Naive B cell (primary cell): ENCODE measurements around the gene PCBP3. TPM values are rescaled to one million over a fixed set of nuclear protein-coding genes. Genes with fewer than 3 reads are reported as not detected.

Source experiments
- ATAC-seq, 2 donors: fragments of 150-1000 bp; cut with Tn5 transposase; 2 replicates each; pipeline ENCODE4 v1.10.0; 2021; ENCODE audit warnings: low read depth in 2 of 2, mild to moderate bottlenecking in 2 of 2, moderate library complexity in 2 of 2
- DNase-seq: peaks from one replicate; pipeline ENCODE4 v3.0.0; 2022
- H3K27ac Mint-ChIP-seq, 6 donors: one replicate each; pipeline ENCODE4 v1.8.0; 2020 to 2022; ENCODE audit warnings: mild to moderate bottlenecking in 6 of 6, mixed read lengths in 6 of 6, moderate library complexity in 5 of 6, inconsistent platforms in 2 of 6
- H3K27me3 Mint-ChIP-seq, 3 donors: one replicate each; pipeline ENCODE4 v1.8.0; 2021 to 2022; ENCODE audit warnings: mixed read lengths in 3 of 3, mild to moderate bottlenecking in 1 of 3
- H3K36me3 Mint-ChIP-seq, 2 donors: one replicate each; pipeline ENCODE4 v1.8.0; 2020 to 2022; ENCODE audit warnings: mixed read lengths in 2 of 2, inconsistent platforms in 1 of 2, mild to moderate bottlenecking in 1 of 2
- H3K4me1 Mint-ChIP-seq, 3 donors: one replicate each; pipeline ENCODE4 v1.8.0; 2020 to 2022; ENCODE audit warnings: mixed read lengths in 3 of 3, inconsistent platforms in 1 of 3, mild to moderate bottlenecking in 1 of 3, moderate library complexity in 1 of 3
- H3K4me3 Mint-ChIP-seq, 8 donors: one replicate each; pipeline ENCODE4 v1.8.0; 2020 to 2022; ENCODE audit warnings: mild to moderate bottlenecking in 8 of 8, mixed read lengths in 8 of 8, moderate library complexity in 8 of 8, inconsistent platforms in 2 of 8
- H3K9me3 Mint-ChIP-seq, 7 donors: one replicate each; pipeline ENCODE4 v1.8.0; 2020 to 2022; ENCODE audit warnings: mixed read lengths in 7 of 7, mild to moderate bottlenecking in 5 of 7, inconsistent platforms in 2 of 7, moderate library complexity in 1 of 7
- polyA plus RNA-seq, 6 donors: library from polyadenylated mRNA; unstranded; fragments of 300-500 nt; fragmentation: Illumina TruSeq; gene quantifications; one replicate each; pipeline ENCODE4 v1.2.3, GENCODE V29; 2021; ENCODE audit warnings: low read depth in 6 of 6

Gene PCBP3
- polyA plus RNA-seq, 6 donors from 2014 or later: 0.60 to 1.5 (median 0.93) TPM; not detected in 2

DNA sequence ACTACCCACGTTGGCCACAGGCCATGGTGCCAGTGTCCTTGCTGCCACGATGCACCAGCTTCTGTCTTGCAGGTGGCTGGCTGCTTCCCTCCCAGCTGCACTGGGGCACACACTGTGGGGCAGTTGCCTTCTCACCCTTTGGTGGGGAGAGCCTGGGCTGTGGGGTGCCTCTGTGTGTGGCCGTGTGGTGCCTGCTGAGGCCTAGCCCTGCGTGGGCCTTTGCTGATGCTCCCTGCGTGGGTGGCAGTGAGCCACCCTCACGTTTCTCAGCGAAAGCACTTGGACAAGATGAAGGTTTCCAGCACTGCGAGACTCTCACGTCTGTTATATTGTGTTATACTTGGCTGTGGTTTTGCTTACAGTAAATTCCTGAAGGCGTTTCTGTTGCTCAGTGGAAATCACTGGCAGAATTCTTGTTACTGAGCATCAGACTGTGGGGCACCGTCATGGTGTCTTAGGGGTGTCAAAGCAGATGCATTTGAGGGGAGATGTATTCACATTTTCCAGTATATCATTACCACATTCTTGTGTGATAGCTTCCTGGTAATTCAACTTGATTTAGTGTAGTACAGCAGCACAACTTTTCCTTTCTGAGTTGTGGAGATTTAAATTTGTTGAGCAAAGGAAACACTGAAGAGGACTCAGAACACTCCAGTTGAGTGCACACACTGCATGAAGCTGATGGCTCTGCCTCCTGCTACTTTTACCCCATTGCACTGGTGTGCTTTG is 124.7 kb downstream of the PCBP3 start:
- Mint-ChIP-seq H3K27ac (peak overlapping the region in 1 of 6 donors; percentile 21), H3K4me1 (no peaks in the 10 kb centered on the region), H3K9me3 (peaks cover 0 to 8% (median 6%) of the 10 kb centered on the region in 7 donors), H3K4me3 (no peak overlapping the region), H3K36me3 (no peaks in the 10 kb centered on the region), H3K27me3 (peaks cover 0 to 17% (median 0%) of the 10 kb centered on the region in 3 donors)
- DNase-seq (no peak), ATAC-seq (no peak)

GRCh38 chr21:45768740-45769048 is 125.2 kb downstream of the PCBP3 start:
- ATAC-seq: no peak
- Mint-ChIP-seq H3K4me3 (no peak overlapping the region), H3K36me3 (no peaks in the 10 kb centered on the region), H3K27me3 (peaks cover 0 to 17% (median 0%) of the 10 kb centered on the region in 3 donors), H3K4me1 (no peaks in the 10 kb centered on the region), H3K27ac (no peak overlapping the region), H3K9me3 (peaks cover 0 to 12% (median 10%) of the 10 kb centered on the region in 7 donors)
- DNase-seq: no peak

DNA sequence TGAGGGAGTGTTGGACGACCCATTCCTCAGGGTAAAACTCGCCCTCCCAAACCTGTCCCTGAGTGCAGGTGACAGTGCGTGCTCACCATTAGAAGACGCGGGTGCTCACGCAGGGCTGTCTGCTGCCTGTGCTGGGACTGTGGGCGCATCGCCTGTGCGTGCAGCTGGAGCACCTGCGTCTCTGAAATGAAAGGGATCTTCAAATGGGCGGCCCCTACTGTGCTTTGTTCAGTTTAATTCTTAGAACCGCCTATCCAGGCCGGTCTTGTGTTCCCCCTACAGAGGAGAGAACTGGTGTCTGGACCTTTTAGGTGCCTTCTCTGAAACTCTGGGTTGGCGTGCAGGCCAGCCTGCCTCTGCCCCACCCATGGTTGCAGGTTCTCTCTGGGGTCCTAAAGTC is 125.8 kb downstream of the PCBP3 start:
- DNase-seq (no peak), ATAC-seq (no peak)
- Mint-ChIP-seq H3K4me1 (no peaks in the 10 kb centered on the region), H3K27me3 (peaks cover 0 to 17% (median 0%) of the 10 kb centered on the region in 3 donors), H3K4me3 (no peak overlapping the region), H3K36me3 (no peaks in the 10 kb centered on the region), H3K27ac (no peak overlapping the region), H3K9me3 (peaks cover 0 to 16% (median 13%) of the 10 kb centered on the region in 7 donors)

GRCh38 chr21:45769896-45770295 is 126.4 kb downstream of the PCBP3 start:
- ATAC-seq: no peak
- Mint-ChIP-seq H3K27ac (no peak overlapping the region), H3K4me1 (no peaks in the 10 kb centered on the region), H3K27me3 (peaks cover 0 to 18% (median 0%) of the 10 kb centered on the region in 3 donors), H3K4me3 (no peak overlapping the region), H3K9me3 (peaks cover 0 to 22% (median 15%) of the 10 kb centered on the region in 7 donors), H3K36me3 (no peaks in the 10 kb centered on the region)
- DNase-seq: no peak

GRCh38 chr21:45772180-45772579 is 128.7 kb downstream of the PCBP3 start:
- Mint-ChIP-seq H3K9me3 (peaks cover 9 to 40% (median 29%) of the 10 kb centered on the region in 7 donors), H3K27ac (no peak overlapping the region), H3K27me3 (peaks cover 0 to 37% (median 2%) of the 10 kb centered on the region in 3 donors), H3K4me1 (no peaks in the 10 kb centered on the region), H3K36me3 (peaks cover 0 to 5% of the 10 kb centered on the region in 2 donors), H3K4me3 (no peak overlapping the region)
- DNase-seq: no peak
- ATAC-seq: no peak

GRCh38 chr21:45774291-45774690 is 130.8 kb downstream of the PCBP3 start:
- Mint-ChIP-seq H3K4me1 (no peaks in the 10 kb centered on the region), H3K27me3 (peaks cover 0 to 38% (median 4%) of the 10 kb centered on the region in 3 donors), H3K9me3 (peaks cover 16 to 54% (median 43%) of the 10 kb centered on the region in 7 donors), H3K36me3 (peaks cover 0 to 8% of the 10 kb centered on the region in 2 donors), H3K27ac (no peak overlapping the region), H3K4me3 (peak overlapping the region in 1 of 8 donors; percentile 4)
- DNase-seq (no peak), ATAC-seq (no peak)

- H3K4me3 Mint-ChIP-seq: no peak overlapping the region
- ATAC-seq (no peak), DNase-seq (no peak)
- no peaks in the 10 kb centered on the region for H3K4me1 Mint-ChIP-seq
- peaks cover 0 to 8% of the 10 kb centered on the region in 2 donors for H3K36me3 Mint-ChIP-seq
- H3K9me3 Mint-ChIP-seq: peaks cover 21 to 56% (median 43%) of the 10 kb centered on the region in 7 donors
- peaks cover 4 to 33% (median 9%) of the 10 kb centered on the region in 3 donors for H3K27me3 Mint-ChIP-seq
- no peak overlapping the region for H3K27ac Mint-ChIP-seq
These were observed 133.4 kb downstream of the PCBP3 start for GRCh38 chr21:45776971-45777370.

GRCh38 chr21:45778686-45779085 is 135.2 kb downstream of the PCBP3 start:
- no peak for DNase-seq
- ATAC-seq: no peak
- H3K27ac Mint-ChIP-seq: no peak overlapping the region
- H3K4me1 Mint-ChIP-seq: no peaks in the 10 kb centered on the region
- peaks cover 4 to 33% (median 9%) of the 10 kb centered on the region in 3 donors for H3K27me3 Mint-ChIP-seq
- peaks cover 21 to 45% (median 33%) of the 10 kb centered on the region in 7 donors for H3K9me3 Mint-ChIP-seq
- H3K36me3 Mint-ChIP-seq: peaks cover 0 to 8% of the 10 kb centered on the region in 2 donors
- no peak overlapping the region for H3K4me3 Mint-ChIP-seq

DNA sequence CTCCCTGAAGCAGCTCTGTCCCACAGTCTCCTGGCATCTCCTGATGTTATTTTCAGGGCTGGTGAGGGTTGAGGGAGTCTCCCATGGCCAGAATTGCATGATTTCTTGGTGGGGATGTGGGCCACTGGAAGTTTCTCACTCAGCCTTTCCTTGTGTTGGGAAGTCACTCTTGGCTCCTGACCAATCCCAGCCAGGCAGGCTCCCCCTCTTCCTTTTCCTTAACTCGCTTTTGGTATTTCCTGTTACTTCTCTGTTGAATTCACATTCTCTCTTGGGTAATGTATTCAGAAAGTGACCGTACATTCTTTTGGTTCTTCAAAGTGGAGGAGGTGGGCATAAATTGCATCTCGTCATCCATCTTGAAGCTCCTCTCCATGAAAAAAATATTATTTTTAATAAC is 135.7 kb downstream of the PCBP3 start:
- DNase-seq: no peak
- ATAC-seq: no peak
- Mint-ChIP-seq H3K27me3 (peaks cover 4 to 33% (median 9%) of the 10 kb centered on the region in 3 donors), H3K27ac (no peak overlapping the region), H3K36me3 (peaks cover 0 to 8% of the 10 kb centered on the region in 2 donors), H3K4me1 (no peaks in the 10 kb centered on the region), H3K4me3 (no peak overlapping the region), H3K9me3 (peaks cover 19 to 41% (median 30%) of the 10 kb centered on the region in 7 donors)

DNA sequence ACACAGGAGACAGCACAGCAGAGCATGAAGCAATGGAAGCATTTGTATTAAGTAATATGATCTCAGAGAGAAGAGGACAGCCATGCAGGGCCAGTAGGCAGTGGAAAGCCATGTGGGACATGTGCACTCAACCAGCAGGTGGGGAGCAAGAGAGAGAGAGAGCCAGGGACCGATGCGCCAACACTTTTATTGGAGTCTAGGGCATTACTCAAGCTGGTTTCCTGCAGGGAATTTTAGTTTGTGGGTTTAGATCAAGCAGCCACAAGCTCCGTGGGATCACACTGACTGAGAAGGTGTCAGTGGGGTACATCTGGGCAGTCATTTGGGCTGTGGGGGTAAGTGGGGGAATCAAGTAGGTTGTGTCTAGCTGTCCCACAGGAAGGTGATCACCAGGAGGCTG is 137.1 kb downstream of the PCBP3 start:
- Mint-ChIP-seq H3K36me3 (peaks cover 0 to 8% of the 10 kb centered on the region in 2 donors), H3K9me3 (peaks cover 14 to 32% (median 26%) of the 10 kb centered on the region in 7 donors), H3K4me3 (no peak overlapping the region), H3K27ac (peak overlapping the region in 2 of 6 donors; percentile 16 to 51), H3K27me3 (peaks cover 4 to 22% (median 9%) of the 10 kb centered on the region in 3 donors), H3K4me1 (no peaks in the 10 kb centered on the region)
- DNase-seq (no peak), ATAC-seq (no peak)

GRCh38 chr21:45781741-45782140 is 138.2 kb downstream of the PCBP3 start:
- peaks cover 10 to 22% (median 18%) of the 10 kb centered on the region in 7 donors for H3K9me3 Mint-ChIP-seq

DNA sequence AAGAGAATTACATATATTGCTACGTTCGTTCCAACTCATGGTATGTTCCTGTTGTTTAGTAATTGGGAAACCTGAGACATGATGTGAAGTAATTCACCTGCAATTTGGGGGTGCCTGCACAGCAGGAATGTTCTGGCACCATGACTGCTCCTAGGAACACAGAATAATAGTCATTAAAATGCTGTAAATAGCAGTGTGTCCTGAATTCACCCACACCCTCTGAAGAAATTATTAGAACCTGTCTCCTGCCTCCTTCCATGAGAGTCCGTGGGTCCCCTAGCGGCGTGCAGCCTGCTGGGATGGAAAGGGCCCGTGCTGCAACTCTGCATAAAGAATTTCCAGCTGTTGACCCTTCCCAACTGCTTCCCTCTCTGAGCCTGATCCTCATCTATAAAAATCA is 143.1 kb downstream of the PCBP3 start:
- DNase-seq (no peak), ATAC-seq (no peak)
- Mint-ChIP-seq H3K36me3 (no peaks in the 10 kb centered on the region), H3K4me3 (no peak overlapping the region), H3K9me3 (no peaks in the 10 kb centered on the region), H3K4me1 (peaks cover 0 to 4% (median 0%) of the 10 kb centered on the region in 3 donors), H3K27me3 (peaks cover 3 to 33% (median 21%) of the 10 kb centered on the region in 3 donors), H3K27ac (no peak overlapping the region)

More at GRCh38 chr21:45781741-45782140, 138.2 kb downstream of the PCBP3 start:
- H3K4me1 Mint-ChIP-seq: no peaks in the 10 kb centered on the region
- no peak for ATAC-seq
- H3K27me3 Mint-ChIP-seq: peaks cover 4 to 12% (median 9%) of the 10 kb centered on the region in 3 donors
- no peak for DNase-seq
- H3K4me3 Mint-ChIP-seq: no peak overlapping the region
- peaks cover 0 to 8% of the 10 kb centered on the region in 2 donors for H3K36me3 Mint-ChIP-seq
- no peak overlapping the region for H3K27ac Mint-ChIP-seq

DNA sequence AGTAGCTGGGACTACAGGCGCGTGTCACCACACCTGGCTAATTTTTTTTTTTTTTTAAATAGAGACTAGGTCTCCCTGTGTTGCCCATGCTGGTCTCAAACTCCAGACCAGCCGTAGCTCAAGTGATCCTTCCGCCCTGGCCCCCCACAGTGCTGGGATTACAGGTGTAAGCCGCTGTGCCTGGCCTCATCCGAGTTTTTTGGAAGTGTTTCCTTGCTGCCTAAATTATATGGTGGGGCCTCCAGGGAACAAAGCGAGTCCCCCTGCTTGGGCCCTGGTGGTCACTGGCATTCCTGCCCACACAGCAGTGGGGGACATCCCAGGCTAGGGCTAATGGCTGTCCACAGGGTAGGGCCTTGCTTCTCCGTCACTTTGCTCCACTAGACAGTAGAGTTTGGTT is 143.8 kb downstream of the PCBP3 start:
- Mint-ChIP-seq H3K36me3 (no peaks in the 10 kb centered on the region), H3K27me3 (peaks cover 3 to 33% (median 21%) of the 10 kb centered on the region in 3 donors), H3K9me3 (no peaks in the 10 kb centered on the region), H3K27ac (no peak overlapping the region), H3K4me1 (peaks cover 0 to 4% (median 0%) of the 10 kb centered on the region in 3 donors), H3K4me3 (no peak overlapping the region)
- DNase-seq (no peak), ATAC-seq (no peak)

DNA sequence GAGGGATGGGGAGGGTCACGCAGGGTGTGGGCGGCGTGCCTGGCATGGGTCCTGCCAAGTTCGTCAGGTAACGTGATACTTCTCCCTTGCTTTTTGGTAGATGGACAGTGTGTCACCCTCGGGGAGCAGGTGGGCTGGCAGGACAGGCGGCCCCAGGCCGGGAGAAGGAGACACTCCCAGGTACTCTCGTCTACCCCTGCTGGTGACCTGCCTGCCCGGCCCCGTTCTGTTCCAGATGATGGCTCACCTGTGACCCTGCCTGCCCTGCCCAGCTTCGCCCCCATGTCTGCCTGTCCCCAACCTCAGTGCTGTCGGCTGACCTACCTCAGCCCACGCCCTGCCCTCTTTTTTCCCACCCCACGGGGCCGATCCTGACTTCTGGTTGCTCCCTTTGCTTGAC is 144.7 kb downstream of the PCBP3 start:
- Mint-ChIP-seq H3K27me3 (peaks cover 3 to 33% (median 23%) of the 10 kb centered on the region in 3 donors), H3K4me1 (peaks cover 0 to 4% (median 0%) of the 10 kb centered on the region in 3 donors), H3K9me3 (no peaks in the 10 kb centered on the region), H3K4me3 (no peak overlapping the region), H3K36me3 (no peaks in the 10 kb centered on the region), H3K27ac (peak overlapping the region in 1 of 6 donors; percentile 38)
- no peak for ATAC-seq
- no peak for DNase-seq
